ENCODE data around the gene LCMT2.
A peak's percentile ranks its signal among the peaks of the same experiment; 100 is the strongest.
"Not testable (repeated sequence)": the region's sequence is repeated elsewhere in the genome, so short reads cannot be mapped to it uniquely, and the experiment has no call there.

Gene LCMT2

DNA sequence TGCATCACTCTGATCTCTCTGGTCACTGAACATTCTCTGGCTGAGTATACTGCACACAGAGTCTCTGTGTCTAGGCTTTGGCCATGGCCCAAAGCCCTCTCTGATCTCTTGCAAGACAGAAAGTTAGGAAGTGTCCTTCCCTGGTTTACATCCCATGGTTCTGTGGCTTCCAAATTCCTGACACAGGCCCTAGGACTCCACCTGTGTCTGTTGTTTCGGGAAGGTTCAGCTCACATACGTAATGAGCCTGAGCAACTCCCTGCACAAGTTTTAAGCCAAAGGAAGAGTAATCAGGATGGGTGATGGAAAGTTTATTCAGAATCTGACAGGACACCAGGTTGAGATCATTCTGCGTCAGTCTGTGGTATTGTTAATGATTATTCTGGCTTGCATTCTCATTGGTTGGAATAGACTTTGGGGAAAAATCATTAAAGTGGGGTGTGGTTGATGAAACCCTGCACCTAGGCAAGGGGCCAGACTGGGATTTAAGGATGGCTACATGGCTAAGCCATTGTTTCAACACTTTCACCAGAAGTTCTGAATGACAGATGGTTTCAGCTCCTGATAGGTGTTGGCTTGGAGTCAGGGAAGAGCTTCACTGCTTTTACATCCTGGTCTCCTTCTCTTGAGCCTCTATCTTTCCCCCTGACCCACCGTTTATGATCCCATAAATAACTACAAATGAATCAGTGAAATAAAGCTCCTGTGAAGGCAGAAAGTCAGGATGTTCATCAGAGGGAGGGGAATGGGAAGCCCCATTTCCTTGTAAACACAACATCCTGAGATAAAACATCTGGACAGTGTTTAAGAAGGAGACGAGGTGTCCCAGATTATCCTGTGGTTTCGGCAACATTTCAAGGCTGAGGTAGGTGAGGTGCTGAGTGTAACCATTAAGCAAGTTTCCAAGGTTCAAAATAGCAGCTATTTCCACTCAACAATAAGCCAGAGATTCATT lies 14.1 kb downstream of the LCMT2 start:
- no peak for DNase-seq

DNA sequence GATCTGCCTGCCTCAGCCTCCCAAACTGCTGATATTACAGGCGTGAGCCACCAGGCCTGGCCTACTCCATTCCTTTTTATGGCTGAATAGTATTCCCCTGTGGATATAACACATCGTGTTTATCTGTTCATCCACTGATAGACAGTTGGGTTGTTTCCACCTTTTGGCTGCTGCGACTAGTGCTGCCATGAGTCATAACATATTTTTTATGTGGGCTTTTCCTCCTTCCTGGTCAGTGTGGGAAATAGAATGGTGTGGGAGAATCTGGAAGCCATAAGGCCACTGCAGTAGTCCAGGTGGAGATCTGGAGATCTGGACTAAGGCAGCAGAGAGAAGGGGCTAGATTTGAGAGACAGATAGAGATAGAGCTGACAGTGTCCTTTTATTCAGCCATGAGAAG lies 16.2 kb downstream of the LCMT2 start:
- DNase-seq = no peak

- DNase-seq = no peak
Measured at GRCh38 chr15:43312378-43312777, 18.0 kb downstream of the LCMT2 start.

DNA sequence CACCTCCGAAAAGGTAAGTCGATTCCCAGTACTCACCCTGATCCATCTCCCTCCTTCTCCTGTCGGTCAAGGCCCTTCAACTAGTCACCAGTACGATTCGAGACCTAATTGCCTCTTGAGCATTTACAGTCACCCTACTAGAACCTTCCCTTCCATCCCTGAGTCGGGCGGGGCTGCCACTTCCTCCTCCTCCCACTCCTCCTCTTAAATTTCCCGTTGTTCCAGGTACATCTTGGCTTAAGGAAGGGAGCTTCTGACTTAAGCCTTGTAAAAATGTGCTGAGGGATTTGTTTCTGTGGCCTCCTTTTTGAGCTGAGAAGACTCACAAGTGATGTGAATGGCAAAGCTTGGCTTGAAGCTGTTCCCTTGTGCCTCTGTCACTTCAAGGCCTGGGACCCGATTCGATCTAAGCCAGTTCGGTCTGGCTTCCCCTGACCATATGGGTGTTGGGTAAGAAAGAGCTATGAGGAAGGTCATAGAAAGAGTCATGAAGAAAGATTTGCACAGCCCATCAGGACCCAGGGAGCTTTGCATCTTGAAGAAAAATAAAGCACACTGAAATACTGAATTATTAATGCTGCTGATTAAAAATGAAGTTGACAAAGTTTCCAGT lies 28.1 kb downstream of the LCMT2 start, which contains the start of gene TGM7:
TGM7 (minus strand) TSS at position 51 of the 613 bp plus-strand sequence.
- no peak for DNase-seq

DNA sequence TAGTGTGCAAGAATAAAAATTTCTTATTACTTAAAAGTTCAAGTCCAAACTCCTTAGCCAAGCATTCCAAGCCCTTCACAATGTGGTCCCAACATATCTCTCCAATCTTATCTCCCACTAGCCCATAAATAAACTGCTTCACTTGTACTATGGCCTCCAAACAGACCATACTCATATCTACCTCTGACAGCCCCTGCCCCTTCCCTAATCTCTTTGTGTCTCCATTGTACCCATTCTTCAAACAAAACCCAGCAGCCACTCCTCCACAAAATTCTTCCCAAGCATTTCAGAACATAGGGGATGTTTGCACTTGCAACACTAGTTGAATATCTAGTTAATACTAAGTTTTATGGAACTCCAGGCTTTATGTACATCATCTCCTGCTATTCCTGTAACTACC lies 30.5 kb downstream of the LCMT2 start:
- DNase-seq = no peak

DNA sequence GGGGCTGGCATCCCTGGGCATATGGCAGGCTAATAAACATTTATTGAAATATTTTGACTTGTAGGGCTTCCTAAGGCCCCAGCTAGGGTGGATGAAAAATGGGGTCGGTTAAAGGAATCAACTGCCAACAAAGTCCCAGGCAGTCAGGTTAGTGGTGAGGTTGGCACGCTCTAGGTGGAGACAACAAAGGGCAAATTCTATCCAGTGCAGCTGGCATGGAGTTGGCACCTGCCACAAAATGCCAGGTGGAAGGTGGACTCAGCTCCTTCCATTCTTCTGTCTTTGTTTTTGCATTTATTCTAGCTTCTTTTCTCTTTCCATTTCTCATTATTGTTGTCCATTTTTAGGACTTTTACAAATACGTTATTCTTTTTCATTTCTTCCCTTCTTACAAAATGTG lies 31.0 kb downstream of the LCMT2 start:
- no peak for DNase-seq

- no peak for DNase-seq
Measured at GRCh38 chr15:43294091-43294706, 36.2 kb downstream of the LCMT2 start.

GRCh38 chr15:43293432-43293831 lies 36.9 kb downstream of the LCMT2 start:
- DNase-seq = no peak

- no peak for DNase-seq
Measured at GRCh38 chr15:43292375-43293078, 37.8 kb downstream of the LCMT2 start.

DNA sequence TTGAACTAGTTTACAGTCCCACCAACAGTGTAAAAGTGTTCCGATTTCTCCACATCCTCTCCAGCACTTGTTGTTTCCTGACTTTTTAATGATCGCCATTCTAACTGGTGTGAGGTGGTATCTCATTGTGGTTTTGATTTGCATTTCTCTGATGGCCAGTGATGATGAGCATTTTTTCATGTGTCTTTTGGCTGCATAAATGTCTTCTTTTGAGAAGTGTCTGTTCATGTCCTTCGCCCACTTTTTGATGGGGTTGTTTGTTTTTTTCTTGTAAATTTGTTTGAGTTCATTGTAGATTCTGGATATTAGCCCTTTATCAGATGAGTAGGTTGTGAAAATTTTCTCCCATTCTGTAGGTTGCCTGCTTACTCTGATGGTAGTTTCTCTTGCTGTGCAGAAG lies 40.7 kb downstream of the LCMT2 start:
- DNase-seq = not testable (repeated sequence)

DNA sequence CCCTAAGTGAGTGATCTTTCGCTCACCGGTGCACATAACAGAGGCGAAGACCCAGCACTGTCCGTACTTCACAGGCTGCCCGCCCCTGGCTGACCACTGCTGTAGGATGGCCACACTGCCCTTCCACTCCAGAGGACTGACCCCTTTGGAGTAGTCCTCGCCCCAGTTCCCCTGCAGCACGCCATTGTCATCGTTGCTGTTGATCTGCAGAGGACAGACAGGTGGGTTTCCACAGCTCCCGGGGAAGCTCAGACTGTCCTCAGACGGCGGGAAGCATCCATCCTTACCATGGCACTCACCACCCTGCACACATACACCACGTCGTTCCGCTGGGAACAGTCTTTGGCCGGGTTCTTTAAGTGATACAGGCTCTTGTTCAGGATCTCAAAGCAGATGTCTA lies 43.1 kb downstream of the LCMT2 start:
- no peak for DNase-seq

- no peak for DNase-seq
Measured at GRCh38 chr15:43286074-43286473, 44.3 kb downstream of the LCMT2 start.

DNA sequence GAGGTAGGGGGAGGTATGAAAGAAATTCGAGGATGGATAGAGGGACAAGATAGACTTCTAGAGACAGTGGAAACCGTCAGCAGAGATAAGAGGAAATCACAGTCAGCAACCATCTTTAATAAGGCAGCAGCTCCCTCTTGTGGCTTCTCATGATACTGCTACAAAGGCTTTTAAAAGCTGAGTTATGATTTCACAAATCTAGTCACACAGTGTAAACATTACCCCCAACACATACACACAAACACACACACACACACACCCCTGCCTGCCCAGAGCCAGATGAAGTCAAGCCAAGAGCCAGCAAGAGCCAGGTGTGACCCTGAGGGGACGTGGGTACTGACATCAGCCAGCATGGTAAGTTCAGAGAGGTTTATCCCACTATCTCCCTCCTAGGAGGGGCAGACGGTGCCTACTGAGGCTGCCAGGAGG lies 44.8 kb downstream of the LCMT2 start:
- DNase-seq = peak; percentile 66

DNA sequence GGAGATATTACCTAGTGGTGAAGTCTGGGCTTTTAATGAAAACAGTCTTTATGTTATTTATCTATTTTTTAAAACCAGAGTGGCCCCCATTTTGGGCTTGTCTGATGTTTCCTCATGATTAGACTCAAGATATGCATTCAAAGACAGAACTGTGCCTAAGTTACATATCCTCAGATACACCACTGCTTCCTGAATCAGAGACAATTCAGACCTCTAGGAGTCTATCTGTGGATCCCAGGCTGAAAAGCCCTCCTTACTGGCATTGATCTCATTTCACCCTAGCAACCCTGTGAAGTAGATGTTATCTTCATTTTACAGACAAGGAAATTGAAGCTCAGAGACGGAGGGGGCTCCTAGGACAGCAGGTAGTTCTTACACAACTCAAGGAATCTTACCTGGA lies 46.8 kb downstream of the LCMT2 start:
- DNase-seq = no peak

DNA sequence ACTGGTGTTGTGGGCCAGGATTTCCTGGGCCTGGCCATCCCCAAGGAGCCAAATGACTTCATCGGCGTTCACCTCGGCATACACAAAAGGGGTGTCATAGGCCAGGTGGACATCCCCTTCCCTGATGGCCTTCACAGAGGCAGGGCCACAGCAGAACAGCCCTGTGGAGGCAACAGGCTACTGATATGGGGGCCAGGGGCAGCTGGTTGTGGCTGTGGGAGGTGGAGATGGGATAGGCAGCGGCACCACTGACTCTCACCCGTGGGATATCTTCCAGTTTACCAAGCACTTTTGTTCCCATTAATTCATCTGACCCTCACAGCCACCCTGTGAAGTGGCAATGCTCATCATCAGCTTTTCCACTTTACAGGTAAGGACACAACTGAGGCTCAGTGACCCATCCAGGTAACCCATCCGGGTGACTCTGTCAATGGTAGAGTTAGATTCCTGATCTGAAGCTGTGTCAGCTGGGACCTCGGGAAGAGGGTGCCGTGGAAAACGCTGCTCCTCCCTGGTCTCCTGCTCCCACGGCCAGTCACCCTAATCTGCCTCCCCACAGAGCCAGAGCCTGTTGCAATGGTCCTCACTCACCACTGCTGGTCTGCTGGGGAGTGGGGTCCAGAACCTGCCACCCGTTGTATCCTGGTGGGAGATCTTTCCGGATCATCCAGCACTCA lies 48.3 kb downstream of the LCMT2 start:
- no peak for DNase-seq

DNA sequence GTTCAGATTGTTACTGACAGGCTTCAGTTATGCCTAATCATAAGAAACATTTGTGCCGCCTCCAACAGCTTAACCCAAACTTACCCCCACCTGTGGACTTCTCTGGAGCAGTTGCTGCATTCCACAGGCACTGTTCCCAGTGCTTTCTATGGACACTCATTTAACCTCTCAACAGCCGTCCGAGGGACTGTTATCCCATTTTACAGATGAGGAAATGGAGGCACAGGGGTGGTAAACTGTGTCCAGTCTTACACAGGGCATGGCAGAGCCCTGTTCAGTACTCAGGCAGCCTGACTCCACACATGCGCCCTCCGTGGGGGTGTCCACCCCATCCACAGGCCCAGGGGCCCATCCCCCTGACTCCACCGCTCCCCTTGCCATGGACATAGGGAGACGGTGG lies 49.4 kb downstream of the LCMT2 start:
- DNase-seq = no peak

- no peak for DNase-seq
Measured at GRCh38 chr15:43279496-43279895, 50.9 kb downstream of the LCMT2 start.

DNA sequence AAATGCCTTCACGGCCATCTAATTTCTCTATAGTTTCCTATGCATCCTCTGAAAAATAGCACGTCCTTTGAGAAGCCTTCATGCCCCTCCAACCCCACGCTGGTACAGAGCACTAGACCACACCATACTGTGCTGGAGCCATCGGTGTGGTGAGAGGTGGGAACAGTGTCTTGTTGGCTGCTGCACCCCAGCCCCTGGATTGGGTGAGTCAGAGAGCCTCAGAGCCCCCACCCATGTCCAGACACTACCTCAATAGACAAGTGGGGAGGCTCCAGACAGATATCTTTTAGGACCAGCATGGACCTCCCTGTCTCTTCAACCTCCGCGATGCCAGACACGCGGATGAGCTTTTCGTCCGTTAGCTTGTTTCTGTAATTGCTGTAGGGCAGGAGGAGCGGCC lies 51.5 kb downstream of the LCMT2 start:
- DNase-seq = no peak

- no peak for DNase-seq
Measured at GRCh38 chr15:43277901-43278300, 52.5 kb downstream of the LCMT2 start.

- no peak for DNase-seq
Measured at GRCh38 chr15:43277231-43277823, 53.0 kb downstream of the LCMT2 start.

- DNase-seq = no peak
Measured at GRCh38 chr15:43276563-43277200, 53.7 kb downstream of the LCMT2 start.
